ENCODE measurements around the gene FERD3L. TPM values are rescaled to one million over a fixed set of nuclear protein-coding genes. Genes with fewer than 3 reads are reported as not detected.

Gene FERD3L
- total and polyA plus RNA-seq, 2 of the 8 experiments (the other 6 are each of a cell fraction or from before 2014, with no cell fraction given): not detected

DNA sequence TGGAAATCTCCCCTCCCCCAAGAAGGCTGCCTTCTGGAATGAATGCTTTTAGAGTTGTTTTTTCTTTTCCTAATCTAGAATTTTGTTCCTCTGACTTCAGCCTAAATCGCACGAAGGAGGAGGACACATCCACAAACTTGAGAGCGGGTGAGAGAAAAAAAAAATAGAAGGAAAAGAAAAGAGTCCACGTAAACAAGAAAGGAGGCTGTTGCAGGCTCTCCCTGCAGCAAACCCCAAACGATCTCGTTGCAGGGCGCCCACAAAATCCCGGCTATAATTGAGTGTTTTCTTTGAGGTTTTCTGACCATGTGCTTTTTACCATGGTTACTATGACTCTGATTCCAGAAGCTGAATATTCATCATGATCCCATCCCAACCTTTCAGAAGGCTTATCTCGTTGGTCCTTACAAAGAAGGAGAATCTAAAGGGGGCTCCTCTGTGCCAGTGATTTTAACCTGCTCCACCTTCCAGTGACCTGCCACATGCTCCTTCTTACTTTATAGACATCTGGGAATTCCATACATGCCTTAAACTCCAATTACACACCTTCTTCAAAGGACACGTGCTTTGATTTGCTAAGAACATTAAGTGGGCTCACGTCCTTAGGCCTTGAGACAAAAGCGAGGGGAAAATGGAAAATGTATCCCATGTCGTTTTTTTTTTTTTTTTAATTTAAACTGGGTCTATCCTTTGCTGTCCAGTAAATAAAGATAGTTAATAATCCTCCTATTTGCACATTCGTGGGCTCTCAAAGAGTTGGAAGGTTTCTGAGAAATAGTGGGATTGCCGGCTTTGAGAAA, 33.5 kb downstream of the FERD3L start (continued):
- TF ChIP-seq ATF2 (IDR thresholded peaks at IDR 0.05; ENCODE audit: low read length) (no peak), GTF2F1 (IDR thresholded peaks at IDR 0.05; ENCODE audit: borderline replicate concordance, low read depth, low read length) (no peak), JUN (IDR thresholded peaks at IDR 0.05; ENCODE audit: low read depth, low read length) (no peak)
- TF ChIP-seq, protein P1, sequence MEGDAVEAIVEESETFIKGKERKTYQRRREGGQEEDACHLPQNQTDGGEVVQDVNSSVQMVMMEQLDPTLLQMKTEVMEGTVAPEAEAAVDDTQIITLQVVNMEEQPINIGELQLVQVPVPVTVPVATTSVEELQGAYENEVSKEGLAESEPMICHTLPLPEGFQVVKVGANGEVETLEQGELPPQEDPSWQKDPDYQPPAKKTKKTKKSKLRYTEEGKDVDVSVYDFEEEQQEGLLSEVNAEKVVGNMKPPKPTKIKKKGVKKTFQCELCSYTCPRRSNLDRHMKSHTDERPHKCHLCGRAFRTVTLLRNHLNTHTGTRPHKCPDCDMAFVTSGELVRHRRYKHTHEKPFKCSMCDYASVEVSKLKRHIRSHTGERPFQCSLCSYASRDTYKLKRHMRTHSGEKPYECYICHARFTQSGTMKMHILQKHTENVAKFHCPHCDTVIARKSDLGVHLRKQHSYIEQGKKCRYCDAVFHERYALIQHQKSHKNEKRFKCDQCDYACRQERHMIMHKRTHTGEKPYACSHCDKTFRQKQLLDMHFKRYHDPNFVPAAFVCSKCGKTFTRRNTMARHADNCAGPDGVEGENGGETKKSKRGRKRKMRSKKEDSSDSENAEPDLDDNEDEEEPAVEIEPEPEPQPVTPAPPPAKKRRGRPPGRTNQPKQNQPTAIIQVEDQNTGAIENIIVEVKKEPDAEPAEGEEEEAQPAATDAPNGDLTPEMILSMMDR (IDR thresholded peaks at IDR 0.05; ENCODE audit: control extremely low read depth in 1 of 3, insufficient read depth in 1 of 3, low read depth in 1 of 3, low read length in 3 of 3): no peak

Data from H1 (cell line).